Suprapubic skin (tissue), 4 donors: ENCODE data around the gene RAB22A. TPM values are rescaled to one million over a fixed set of nuclear protein-coding genes. Genes with fewer than 3 reads are reported as not detected.

Experiments used
- DNase-seq, 2 donors: peaks; one replicate each; pipeline ENCODE4 v3.0.0-alpha.2; 2019; ENCODE audit warnings: low spot score in 2 of 2
- H3K27ac ChIP-seq: fragments of 200-600 bp; sonication (generic); one replicate; pipeline ENCODE4 v1.5.1; 2019
- H3K27me3 ChIP-seq: fragments of 200-600 bp; sonication (generic); one replicate; pipeline ENCODE4 v1.5.1; 2019
- H3K36me3 ChIP-seq: fragments of 200-600 bp; sonication (generic); one replicate; pipeline ENCODE4 v1.5.1; 2019
- H3K4me1 ChIP-seq: fragments of 200-600 bp; sonication (generic); one replicate; pipeline ENCODE4 v1.5.1; 2019
- H3K4me3 ChIP-seq: fragments of 200-600 bp; sonication (generic); one replicate; pipeline ENCODE4 v1.5.1; 2019; ENCODE audit warnings: mild to moderate bottlenecking
- H3K9me3 ChIP-seq: fragments of 200-600 bp; sonication (generic); one replicate; pipeline ENCODE4 v1.5.1; 2019
- EP300 ChIP-seq: sonication (generic); formaldehyde crosslinking; IDR thresholded peaks from one replicate; pipeline ENCODE4 v1.6.1; 2017; ENCODE audit warnings: antibody characterized with exemption
- POLR2A ChIP-seq, 2 donors: fragments of 450-650 bp; IDR thresholded peaks; one replicate each; pipeline ENCODE4 v1.6.1; 2017; ENCODE audit warnings: antibody characterized with exemption in 2 of 2, mild to moderate bottlenecking in 2 of 2, moderate library complexity in 2 of 2
- POLR2AphosphoS5 ChIP-seq, 3 donors: sonication (generic); formaldehyde crosslinking; IDR thresholded peaks; one replicate each; pipeline ENCODE4 v1.6.1; 2017; ENCODE audit warnings: antibody characterized with exemption in 3 of 3
- WGBS: methylation state at CpG from one replicate; pipeline ENCODE4 v1.1.5; 2018; 5-methylcytosine and 5-hydroxymethylcytosine counted together
- total RNA-seq, 4 donors: library from RNA; depleted of rRNA; stranded (reverse); fragments of >200 nt; gene quantifications; one replicate each; pipeline ENCODE4 v1.1.0, GENCODE V29; 2016
- TF ChIP-seq, protein P1 (sequence below), 2 donors: fragments of 200-600 bp in 1 of 2; fragments of 450-650 bp in 1 of 2; sonication (generic) in 1 of 2; IDR thresholded peaks; one replicate each; pipeline ENCODE4 v1.5.1; 2016 to 2019; ENCODE audit warnings: antibody characterized with exemption in 2 of 2, mild to moderate bottlenecking in 1 of 2, moderate library complexity in 1 of 2

Gene RAB22A
- total RNA-seq, 4 donors from 2014 or later = 17.0 to 21.6 (median 19.1) TPM

DNA sequence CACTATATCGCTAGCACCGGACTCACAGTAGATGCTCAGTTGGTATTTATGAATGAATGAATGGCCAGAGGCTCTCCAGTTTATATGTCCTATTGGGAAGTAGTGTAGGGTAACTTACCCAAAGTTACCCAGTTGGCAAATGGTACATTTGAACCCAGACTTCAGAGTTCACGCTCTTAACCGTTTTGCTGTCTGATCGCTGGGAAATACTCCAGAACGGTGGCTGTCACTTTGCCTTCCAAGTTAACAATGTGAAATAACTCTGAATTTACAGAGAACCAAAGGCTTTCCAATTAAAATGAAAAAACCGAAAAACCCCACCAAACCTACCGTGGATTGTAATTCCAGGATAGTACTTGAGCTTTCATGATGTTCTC lies 81.1 kb downstream of the RAB22A start:
- peaks cover 24% of the 10 kb centered on the region for H3K4me1 ChIP-seq
- 96% methylated on average over 8 of the region's 8 CpGs for WGBS

DNA sequence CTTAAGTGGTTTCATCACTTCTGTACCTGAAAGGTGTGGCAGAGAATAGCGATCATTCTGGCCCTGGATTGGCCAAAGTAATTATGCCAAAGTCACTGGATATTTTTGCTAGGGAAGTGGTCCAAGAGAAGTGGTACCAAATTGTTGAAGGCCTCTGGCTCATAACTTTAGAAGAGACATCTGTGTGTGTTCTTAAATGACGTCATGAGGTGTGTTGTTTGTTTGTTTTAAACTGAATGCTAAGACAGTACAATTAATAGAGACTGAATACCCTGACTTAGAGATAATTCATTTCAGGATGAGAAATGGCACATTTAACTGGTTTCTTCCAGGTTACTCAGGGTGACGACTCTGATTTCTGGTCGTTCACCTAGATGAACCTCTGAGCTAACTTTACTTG lies 82.8 kb downstream of the RAB22A start:
- H3K4me3 ChIP-seq = no peak overlapping the region
- no peaks in the 10 kb centered on the region for H3K36me3 ChIP-seq
- H3K27ac ChIP-seq = no peak overlapping the region
- DNase-seq = no peak
- H3K4me1 ChIP-seq = peaks cover 24% of the 10 kb centered on the region
- H3K9me3 ChIP-seq = no peaks in the 10 kb centered on the region
- TF ChIP-seq, protein P1, sequence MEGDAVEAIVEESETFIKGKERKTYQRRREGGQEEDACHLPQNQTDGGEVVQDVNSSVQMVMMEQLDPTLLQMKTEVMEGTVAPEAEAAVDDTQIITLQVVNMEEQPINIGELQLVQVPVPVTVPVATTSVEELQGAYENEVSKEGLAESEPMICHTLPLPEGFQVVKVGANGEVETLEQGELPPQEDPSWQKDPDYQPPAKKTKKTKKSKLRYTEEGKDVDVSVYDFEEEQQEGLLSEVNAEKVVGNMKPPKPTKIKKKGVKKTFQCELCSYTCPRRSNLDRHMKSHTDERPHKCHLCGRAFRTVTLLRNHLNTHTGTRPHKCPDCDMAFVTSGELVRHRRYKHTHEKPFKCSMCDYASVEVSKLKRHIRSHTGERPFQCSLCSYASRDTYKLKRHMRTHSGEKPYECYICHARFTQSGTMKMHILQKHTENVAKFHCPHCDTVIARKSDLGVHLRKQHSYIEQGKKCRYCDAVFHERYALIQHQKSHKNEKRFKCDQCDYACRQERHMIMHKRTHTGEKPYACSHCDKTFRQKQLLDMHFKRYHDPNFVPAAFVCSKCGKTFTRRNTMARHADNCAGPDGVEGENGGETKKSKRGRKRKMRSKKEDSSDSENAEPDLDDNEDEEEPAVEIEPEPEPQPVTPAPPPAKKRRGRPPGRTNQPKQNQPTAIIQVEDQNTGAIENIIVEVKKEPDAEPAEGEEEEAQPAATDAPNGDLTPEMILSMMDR (IDR thresholded peaks at IDR 0.05) = no peak
- TF ChIP-seq EP300 (no peak), POLR2AphosphoS5 (IDR thresholded peaks at IDR 0.05) (no peak), POLR2A (IDR thresholded peaks at IDR 0.05) (no peak)
- 84% methylated on average over 4 of the region's 4 CpGs for WGBS
- no peaks in the 10 kb centered on the region for H3K27me3 ChIP-seq

More for the DNA sequence above, 81.1 kb downstream of the RAB22A start:
- no peaks in the 10 kb centered on the region for H3K36me3 ChIP-seq
- H3K27me3 ChIP-seq = no peaks in the 10 kb centered on the region
- H3K27ac ChIP-seq = no peak overlapping the region
- H3K9me3 ChIP-seq = no peaks in the 10 kb centered on the region
- H3K4me3 ChIP-seq = peak overlapping the region; percentile 69
- TF ChIP-seq, protein P1 (IDR thresholded peaks at IDR 0.05) = no peak
- TF ChIP-seq POLR2AphosphoS5 (IDR thresholded peaks at IDR 0.05) (no peak), POLR2A (IDR thresholded peaks at IDR 0.05) (no peak), EP300 (no peak)
- no peak for DNase-seq

DNA sequence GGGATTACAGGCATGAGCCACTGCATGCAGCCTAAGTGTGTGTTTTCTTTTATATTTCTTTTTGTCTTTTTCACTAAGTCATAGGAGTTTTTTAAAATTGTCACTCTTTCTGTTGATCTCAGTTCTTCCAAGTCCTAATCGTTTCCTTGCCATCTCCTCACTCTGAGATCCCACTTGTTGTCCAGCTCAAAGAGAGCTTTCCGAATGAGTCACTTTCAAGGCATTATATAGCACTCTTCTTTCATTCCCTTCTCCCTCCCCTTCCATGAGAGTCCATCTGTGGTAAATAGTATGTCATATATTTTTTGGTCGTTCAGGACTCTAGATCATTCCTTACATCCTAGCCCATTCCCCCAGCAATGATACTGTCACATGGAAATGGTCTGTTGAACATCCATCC lies 83.8 kb downstream of the RAB22A start:
- Histone ChIP-seq H3K27me3 (no peaks in the 10 kb centered on the region), H3K4me3 (no peak overlapping the region), H3K36me3 (no peaks in the 10 kb centered on the region), H3K27ac (no peak overlapping the region), H3K9me3 (no peaks in the 10 kb centered on the region), H3K4me1 (peaks cover 24% of the 10 kb centered on the region)
- WGBS = 68% methylated on average over 3 of the region's 3 CpGs
- TF ChIP-seq, protein P1 (IDR thresholded peaks at IDR 0.05) = no peak
- no peak for TF ChIP-seq POLR2AphosphoS5 (IDR thresholded peaks at IDR 0.05)
- no peak for DNase-seq

DNA sequence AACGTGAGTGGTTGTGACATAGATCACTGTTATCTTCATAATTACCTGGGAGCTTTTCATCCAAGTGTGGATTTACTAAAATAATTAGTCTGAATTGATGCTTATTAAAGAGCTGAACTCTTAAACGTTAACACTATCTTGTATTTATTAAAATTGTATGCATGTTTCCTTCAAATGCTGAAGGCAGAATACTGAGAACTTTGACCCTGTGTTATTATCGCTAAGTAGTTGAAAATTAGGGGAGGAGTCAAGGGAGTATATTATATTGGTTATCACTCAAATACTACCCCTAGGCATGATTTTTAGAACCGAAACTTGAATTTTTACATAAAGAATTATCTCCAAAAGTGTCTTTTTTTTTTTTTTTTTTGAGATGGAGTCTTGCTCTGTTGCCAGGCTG lies 85.3 kb downstream of the RAB22A start:
- 74% methylated on average over 4 of the region's 4 CpGs for WGBS
- peaks cover 22% of the 10 kb centered on the region for H3K4me1 ChIP-seq
- H3K36me3 ChIP-seq = no peaks in the 10 kb centered on the region
- TF ChIP-seq POLR2AphosphoS5 (IDR thresholded peaks at IDR 0.05) (no peak), EP300 (no peak), POLR2A (IDR thresholded peaks at IDR 0.05) (no peak)
- no peak overlapping the region for H3K4me3 ChIP-seq
- no peak overlapping the region for H3K27ac ChIP-seq
- H3K9me3 ChIP-seq = no peaks in the 10 kb centered on the region
- no peak for DNase-seq
- no peaks in the 10 kb centered on the region for H3K27me3 ChIP-seq

DNA sequence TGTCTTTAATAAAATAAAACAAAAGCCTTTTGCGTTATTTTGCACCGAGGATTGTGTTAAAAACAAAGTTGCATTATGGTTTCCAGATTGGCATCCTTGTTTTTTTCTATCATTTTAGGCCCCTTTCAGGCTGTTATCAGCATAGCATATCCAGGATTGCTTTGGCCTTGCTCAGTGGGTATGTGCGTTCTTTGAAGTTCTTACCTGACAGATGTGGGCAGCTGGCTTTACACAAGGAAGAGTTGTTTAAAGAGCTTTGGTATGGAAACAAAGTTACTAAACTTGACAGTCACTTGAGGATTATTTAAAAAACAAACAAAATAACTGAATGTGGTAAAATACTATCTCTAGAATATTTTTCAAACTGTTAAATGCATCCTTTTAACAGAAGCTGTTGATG lies 86.1 kb downstream of the RAB22A start:
- Histone ChIP-seq H3K4me3 (no peak overlapping the region), H3K27me3 (no peaks in the 10 kb centered on the region), H3K9me3 (no peaks in the 10 kb centered on the region), H3K4me1 (peaks cover 17% of the 10 kb centered on the region), H3K36me3 (no peaks in the 10 kb centered on the region), H3K27ac (no peak overlapping the region)
- DNase-seq = no peak
- WGBS = 94% methylated on average over 3 of the region's 3 CpGs
- TF ChIP-seq POLR2A (IDR thresholded peaks at IDR 0.05) = no peak
- TF ChIP-seq, protein P1 (IDR thresholded peaks at IDR 0.05) = no peak
- no peak for TF ChIP-seq POLR2AphosphoS5 (IDR thresholded peaks at IDR 0.05)
- no peak for TF ChIP-seq EP300

DNA sequence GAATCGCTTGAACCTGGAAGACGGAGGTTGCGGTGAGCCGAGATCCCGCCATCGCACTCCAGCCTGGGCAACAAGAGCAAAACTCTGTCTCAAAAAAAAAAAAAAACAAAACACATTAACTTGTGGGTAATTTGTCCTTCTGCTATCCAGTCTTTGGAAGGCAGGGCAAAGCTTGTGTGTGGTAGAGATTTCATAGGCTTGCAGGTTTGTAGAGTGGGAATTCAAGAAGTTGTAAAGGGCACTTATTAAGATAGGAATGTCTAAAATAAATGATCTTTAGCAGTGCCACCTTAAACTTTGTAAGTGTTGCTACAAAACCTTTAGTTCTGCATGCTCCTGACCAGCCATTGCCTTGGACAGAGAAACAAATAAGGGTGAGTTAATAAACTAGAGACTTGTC lies 87.9 kb downstream of the RAB22A start:
- Histone ChIP-seq H3K27me3 (no peaks in the 10 kb centered on the region), H3K4me1 (peaks cover 32% of the 10 kb centered on the region), H3K27ac (no peak overlapping the region), H3K36me3 (no peaks in the 10 kb centered on the region), H3K4me3 (no peak overlapping the region), H3K9me3 (no peaks in the 10 kb centered on the region)
- no peak for DNase-seq
- WGBS = 98% methylated on average over 6 of the region's 6 CpGs
- TF ChIP-seq POLR2AphosphoS5 (IDR thresholded peaks at IDR 0.05) (no peak), POLR2A (IDR thresholded peaks at IDR 0.05) (no peak), EP300 (no peak)
- TF ChIP-seq, protein P1 (IDR thresholded peaks at IDR 0.05) = no peak
